SIG-M5 treated with dmso at 0.1 percent for 504 hours (cell line): Measurements from ENCODE around the gene THOP1.

ENCODE experiments used
- DNase-seq: peaks from one replicate; lab custom pipeline; 2025; ENCODE audit not compliant: unreplicated experiment; lab: John Stamatoyannopoulos, UW

The THOP1 gene

GRCh38 chr19:2761876-2762782 is 23.2 kb upstream of the THOP1 start:
- DNase-seq = no peak

GRCh38 chr19:2762783-2763496 is 22.4 kb upstream of the THOP1 start:
- no peak for DNase-seq

- no peak for DNase-seq
Measured at GRCh38 chr19:2763687-2764086, 21.6 kb upstream of the THOP1 start.

- no peak for DNase-seq
Measured at GRCh38 chr19:2764945-2765344, 20.4 kb upstream of the THOP1 start.

- no peak for DNase-seq
Measured at GRCh38 chr19:2765376-2765775, 19.9 kb upstream of the THOP1 start.

- no peak for DNase-seq
Measured at GRCh38 chr19:2766594-2767372, 18.5 kb upstream of the THOP1 start.

- DNase-seq = no peak
Measured at GRCh38 chr19:2767688-2768087, 17.6 kb upstream of the THOP1 start.

GRCh38 chr19:2768365-2769132 is 16.8 kb upstream of the THOP1 start:
- DNase-seq = no peak

- no peak for DNase-seq
Measured at GRCh38 chr19:2769218-2769617, 16.1 kb upstream of the THOP1 start.

- no peak for DNase-seq
Measured at GRCh38 chr19:2770055-2771013, 15.0 kb upstream of the THOP1 start.

GRCh38 chr19:2771786-2772674 is 13.3 kb upstream of the THOP1 start:
- DNase-seq = no peak

- no peak for DNase-seq
Measured at GRCh38 chr19:2774083-2774679, 11.1 kb upstream of the THOP1 start.

- no peak for DNase-seq
Measured at GRCh38 chr19:2774953-2775555, 10.2 kb upstream of the THOP1 start.

- no peak for DNase-seq
Measured at GRCh38 chr19:2775556-2776430, 9.5 kb upstream of the THOP1 start.

- DNase-seq = no peak
Measured at GRCh38 chr19:2777952-2778683, 7.2 kb upstream of the THOP1 start.

- DNase-seq = no peak
Measured at GRCh38 chr19:2779121-2779740, 6.1 kb upstream of the THOP1 start.
